OCI-LY3 (cell line): Measurements from ENCODE around the gene DENND1A.

Experiments used
- H2AFZ ChIP-seq: fragments of 200-600, 300-600 bp; shearing (Covaris generic); 2 replicates; pipeline ENCODE4 v1.6.0; 2014; ENCODE audit warnings: antibody characterized with exemption, low read depth, low read length
- H3K27ac ChIP-seq: fragments of 200-600, 300-600 bp; sonication (generic); 2 replicates; pipeline ENCODE4 v1.5.1; 2014; ENCODE audit warnings: mild to moderate bottlenecking, low read length, moderate library complexity, mixed read lengths
- H3K27me3 ChIP-seq: fragments of 200-600, 300-600 bp; sonication (generic); 2 replicates; pipeline ENCODE4 v1.6.1; 2014; ENCODE audit warnings: low read depth, low read length, mixed read lengths
- H3K36me3 ChIP-seq: fragments of 200-600, 300-600 bp; sonication (generic); replicated peaks from 2 replicates; pipeline ENCODE3; 2014; ENCODE audit warnings: low read depth, low read length, mixed read lengths
- H3K4me1 ChIP-seq: fragments of 300-600, 200-600 bp; sonication (generic); 2 replicates; pipeline ENCODE4 v1.6.1; 2014; ENCODE audit warnings: low read length, mixed read lengths
- H3K4me2 ChIP-seq: fragments of 200-600, 300-600 bp; sonication (generic); 2 replicates; pipeline ENCODE4 v1.6.1; 2014; ENCODE audit warnings: low read length, mixed read lengths
- H3K4me3 ChIP-seq: fragments of 300-600, 200-600 bp; sonication (generic); 2 replicates; pipeline ENCODE4 v1.5.1; 2014; ENCODE audit warnings: antibody characterized with exemption, mild to moderate bottlenecking, low read length, moderate library complexity
- H3K79me2 ChIP-seq: fragments of 300-600, 200-600 bp; shearing (Covaris generic); 2 replicates; pipeline ENCODE4 v1.6.1; 2014; ENCODE audit warnings: mild to moderate bottlenecking, low read length, mixed read lengths
- H3K9ac ChIP-seq: fragments of 300-600, 200-600 bp; shearing (Covaris generic); 2 replicates; pipeline ENCODE4 v1.6.0; 2014; ENCODE audit warnings: mild to moderate bottlenecking, low read length, moderate library complexity
- H3K9me3 ChIP-seq: fragments of 200-600, 300-600 bp; shearing (Covaris generic); 2 replicates; pipeline ENCODE4 v1.6.1; 2014; ENCODE audit warnings: low read length, mixed read lengths; ENCODE audit not compliant: insufficient read depth
- H4K20me1 ChIP-seq: fragments of 200-600, 300-600 bp; sonication (generic); 2 replicates; pipeline ENCODE4 v1.6.1; 2016; ENCODE audit warnings: low read length, mixed read lengths; ENCODE audit not compliant: insufficient read depth
- EZH2phosphoT487 ChIP-seq: fragments of 200-600 bp; shearing (Covaris generic); IDR thresholded peaks from 2 replicates; pipeline ENCODE4 v1.6.1; 2018; ENCODE audit warnings: antibody characterized with exemption, mixed run types, low read depth
- TF ChIP-seq, protein P1 (sequence below): fragments of 200-600, 300-600 bp; sonication (generic); IDR thresholded peaks from 2 replicates; pipeline ENCODE4 v1.5.1; 2014; ENCODE audit warnings: antibody characterized with exemption, low read length, low read depth

DENND1A gene

DNA sequence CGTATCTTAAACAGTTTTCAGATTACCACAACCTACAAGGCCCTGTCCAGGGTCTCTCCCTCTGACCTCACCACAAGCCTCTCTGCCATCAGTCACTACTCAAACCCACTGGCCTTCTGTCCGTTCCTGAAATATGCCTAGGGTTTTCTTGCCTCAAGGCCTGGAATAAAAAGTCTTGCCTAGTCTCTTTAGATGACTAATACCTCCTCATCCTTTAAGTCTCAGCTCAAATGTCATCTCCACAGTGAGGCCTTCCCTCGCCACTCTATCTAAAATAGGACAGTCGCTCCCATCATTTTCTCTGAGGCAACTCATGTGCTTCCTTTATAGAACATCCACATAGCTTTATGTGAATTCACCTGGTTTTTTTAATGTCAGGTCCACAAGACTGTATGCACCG lies 5.2 kb downstream of the DENND1A start:
- Histone ChIP-seq H3K79me2 (peaks cover 100% of the 10 kb centered on the region), H3K27me3 (no peaks in the 10 kb centered on the region), H3K36me3 (peaks cover 40% of the 10 kb centered on the region), H3K4me3 (no peak overlapping the region), H4K20me1 (peaks cover 78% of the 10 kb centered on the region), H3K4me1 (peaks cover 32% of the 10 kb centered on the region), H3K9ac (no peak overlapping the region), H3K27ac (no peak overlapping the region), H2AFZ (no peak overlapping the region), H3K9me3 (0 out of 2 replicates have a peak, but pooled peaks cover 4% of the 10 kb centered on the region), H3K4me2 (no peak overlapping the region)
- TF ChIP-seq, protein P1, sequence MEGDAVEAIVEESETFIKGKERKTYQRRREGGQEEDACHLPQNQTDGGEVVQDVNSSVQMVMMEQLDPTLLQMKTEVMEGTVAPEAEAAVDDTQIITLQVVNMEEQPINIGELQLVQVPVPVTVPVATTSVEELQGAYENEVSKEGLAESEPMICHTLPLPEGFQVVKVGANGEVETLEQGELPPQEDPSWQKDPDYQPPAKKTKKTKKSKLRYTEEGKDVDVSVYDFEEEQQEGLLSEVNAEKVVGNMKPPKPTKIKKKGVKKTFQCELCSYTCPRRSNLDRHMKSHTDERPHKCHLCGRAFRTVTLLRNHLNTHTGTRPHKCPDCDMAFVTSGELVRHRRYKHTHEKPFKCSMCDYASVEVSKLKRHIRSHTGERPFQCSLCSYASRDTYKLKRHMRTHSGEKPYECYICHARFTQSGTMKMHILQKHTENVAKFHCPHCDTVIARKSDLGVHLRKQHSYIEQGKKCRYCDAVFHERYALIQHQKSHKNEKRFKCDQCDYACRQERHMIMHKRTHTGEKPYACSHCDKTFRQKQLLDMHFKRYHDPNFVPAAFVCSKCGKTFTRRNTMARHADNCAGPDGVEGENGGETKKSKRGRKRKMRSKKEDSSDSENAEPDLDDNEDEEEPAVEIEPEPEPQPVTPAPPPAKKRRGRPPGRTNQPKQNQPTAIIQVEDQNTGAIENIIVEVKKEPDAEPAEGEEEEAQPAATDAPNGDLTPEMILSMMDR = no peak

DNA sequence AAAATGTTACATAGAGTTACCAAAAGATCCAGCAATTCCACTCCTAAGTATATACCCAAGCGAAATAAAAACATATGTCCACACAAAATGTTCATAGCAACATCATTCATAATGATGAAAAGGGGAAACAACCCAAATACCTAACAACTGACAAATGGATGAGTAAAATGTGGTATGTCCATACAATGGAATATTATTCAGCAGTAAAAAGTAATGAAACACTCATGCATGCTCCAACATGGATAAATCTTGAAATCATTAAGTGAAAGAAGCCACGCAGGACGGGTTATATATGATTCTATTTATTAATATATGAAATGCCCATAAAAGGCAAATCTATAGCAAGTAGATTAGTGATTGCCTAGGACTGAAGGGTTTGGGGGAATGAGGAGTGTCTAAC lies 6.0 kb downstream of the DENND1A start:
- Histone ChIP-seq H3K9ac (no peak overlapping the region), H2AFZ (no peak overlapping the region), H3K4me1 (peaks cover 32% of the 10 kb centered on the region), H3K27me3 (no peaks in the 10 kb centered on the region), H3K4me2 (no peak overlapping the region), H3K79me2 (peaks cover 100% of the 10 kb centered on the region), H4K20me1 (peaks cover 82% of the 10 kb centered on the region), H3K36me3 (peaks cover 41% of the 10 kb centered on the region), H3K4me3 (no peak overlapping the region), H3K27ac (no peak overlapping the region), H3K9me3 (0 out of 2 replicates have a peak, but pooled peaks cover 4% of the 10 kb centered on the region)
- TF ChIP-seq EZH2phosphoT487 = no peak
- TF ChIP-seq, protein P1 = no peak

DNA sequence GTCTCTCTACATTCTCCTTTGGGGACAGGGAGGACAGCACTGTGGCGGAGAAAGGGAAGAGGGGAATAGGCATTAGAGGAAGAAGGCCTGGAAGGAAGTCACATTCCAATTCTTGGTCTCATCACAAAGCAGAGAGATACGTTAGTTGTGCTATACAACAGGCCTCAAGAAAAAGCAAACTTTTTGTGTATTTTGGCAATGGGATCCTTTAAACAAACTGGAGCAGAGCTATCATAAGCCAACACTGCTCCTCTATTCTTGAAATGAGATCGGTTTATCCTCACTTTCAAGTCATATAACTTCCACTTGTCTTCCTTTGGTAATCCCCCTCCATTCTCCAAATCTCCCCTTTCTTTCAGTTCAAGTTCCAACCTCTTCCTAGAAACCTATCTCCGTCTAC lies 6.5 kb downstream of the DENND1A start:
- Histone ChIP-seq H3K27ac (no peak overlapping the region), H2AFZ (no peak overlapping the region), H3K27me3 (no peaks in the 10 kb centered on the region), H3K79me2 (peaks cover 100% of the 10 kb centered on the region), H3K9ac (no peak overlapping the region), H3K4me2 (no peak overlapping the region), H4K20me1 (peaks cover 88% of the 10 kb centered on the region), H3K9me3 (0 out of 2 replicates have a peak, but pooled peaks cover 4% of the 10 kb centered on the region), H3K36me3 (peaks cover 43% of the 10 kb centered on the region), H3K4me3 (no peak overlapping the region), H3K4me1 (peaks cover 29% of the 10 kb centered on the region)
- no peak for TF ChIP-seq EZH2phosphoT487
- TF ChIP-seq, protein P1 = no peak

DNA sequence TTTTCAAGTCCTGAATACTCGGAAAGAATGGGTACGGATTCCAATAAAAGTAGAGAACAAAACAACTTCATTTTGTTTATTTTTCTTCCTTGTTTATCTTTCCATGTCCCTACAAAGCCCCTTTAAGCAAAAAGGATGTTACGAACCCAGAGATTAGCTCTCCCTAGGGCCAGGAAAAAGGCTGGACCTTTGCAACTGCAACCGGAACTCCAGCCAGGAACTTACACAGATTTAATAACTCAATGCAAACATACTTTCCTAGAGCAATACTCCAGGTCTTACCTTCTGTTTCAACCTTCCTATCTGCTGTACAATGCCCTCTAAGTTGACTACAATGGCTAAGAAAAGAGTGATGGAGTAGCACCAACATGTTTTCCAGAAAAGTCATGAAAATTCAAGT lies 7.0 kb downstream of the DENND1A start:
- H3K9me3 ChIP-seq = 0 out of 2 replicates have a peak, but pooled peaks cover 4% of the 10 kb centered on the region
- no peak overlapping the region for H3K9ac ChIP-seq
- TF ChIP-seq, protein P1 = no peak
- TF ChIP-seq EZH2phosphoT487 = no peak
- peaks cover 25% of the 10 kb centered on the region for H3K4me1 ChIP-seq
- H3K27me3 ChIP-seq = no peaks in the 10 kb centered on the region
- H4K20me1 ChIP-seq = peaks cover 85% of the 10 kb centered on the region
- no peak overlapping the region for H2AFZ ChIP-seq
- no peak overlapping the region for H3K4me3 ChIP-seq
- no peak overlapping the region for H3K27ac ChIP-seq
- peaks cover 43% of the 10 kb centered on the region for H3K36me3 ChIP-seq
- H3K4me2 ChIP-seq = no peak overlapping the region
- H3K79me2 ChIP-seq = peaks cover 99% of the 10 kb centered on the region
